Suprapubic skin (tissue), 4 donors: ENCODE data around the gene SEC23B. TPM values are rescaled to one million over a fixed set of nuclear protein-coding genes. Genes with fewer than 3 reads are reported as not detected.
A peak's percentile ranks its signal among the peaks of the same experiment; 100 is the strongest.

ENCODE experiments used
- DNase-seq, 2 donors: peaks; one replicate each; pipeline ENCODE4 v3.0.0-alpha.2; 2019; ENCODE audit warnings: low spot score in 2 of 2
- H3K27ac ChIP-seq: fragments of 200-600 bp; sonication (generic); one replicate; pipeline ENCODE4 v1.5.1; 2019
- H3K27me3 ChIP-seq: fragments of 200-600 bp; sonication (generic); one replicate; pipeline ENCODE4 v1.5.1; 2019
- H3K36me3 ChIP-seq: fragments of 200-600 bp; sonication (generic); one replicate; pipeline ENCODE4 v1.5.1; 2019
- H3K4me1 ChIP-seq: fragments of 200-600 bp; sonication (generic); one replicate; pipeline ENCODE4 v1.5.1; 2019
- H3K4me3 ChIP-seq: fragments of 200-600 bp; sonication (generic); one replicate; pipeline ENCODE4 v1.5.1; 2019; ENCODE audit warnings: mild to moderate bottlenecking
- H3K9me3 ChIP-seq: fragments of 200-600 bp; sonication (generic); one replicate; pipeline ENCODE4 v1.5.1; 2019
- CTCF ChIP-seq, 2 donors: fragments of 200-600 bp in 1 of 2; fragments of 450-650 bp in 1 of 2; sonication (generic) in 1 of 2; IDR thresholded peaks; one replicate each; pipeline ENCODE4 v1.5.1; 2016 to 2019; ENCODE audit warnings: antibody characterized with exemption in 2 of 2, mild to moderate bottlenecking in 1 of 2, moderate library complexity in 1 of 2
- EP300 ChIP-seq: sonication (generic); formaldehyde crosslinking; IDR thresholded peaks from one replicate; pipeline ENCODE4 v1.6.1; 2017; ENCODE audit warnings: antibody characterized with exemption
- POLR2A ChIP-seq, 2 donors: fragments of 450-650 bp; IDR thresholded peaks; one replicate each; pipeline ENCODE4 v1.6.1; 2017; ENCODE audit warnings: antibody characterized with exemption in 2 of 2, mild to moderate bottlenecking in 2 of 2, moderate library complexity in 2 of 2
- POLR2AphosphoS5 ChIP-seq, 3 donors: sonication (generic); formaldehyde crosslinking; IDR thresholded peaks; one replicate each; pipeline ENCODE4 v1.6.1; 2017; ENCODE audit warnings: antibody characterized with exemption in 3 of 3
- WGBS: methylation state at CpG from one replicate; pipeline ENCODE4 v1.1.5; 2018; 5-methylcytosine and 5-hydroxymethylcytosine counted together
- total RNA-seq, 4 donors: library from RNA; depleted of rRNA; stranded (reverse); fragments of >200 nt; gene quantifications; one replicate each; pipeline ENCODE4 v1.1.0, GENCODE V29; 2016

The SEC23B gene
- total RNA-seq, 4 donors from 2014 or later = 37.5 to 53.2 (median 49.6) TPM

- H3K36me3 ChIP-seq = peaks cover 81% of the 10 kb centered on the region
- H3K27ac ChIP-seq = no peak overlapping the region
- no peak overlapping the region for H3K4me3 ChIP-seq
- H3K9me3 ChIP-seq = no peaks in the 10 kb centered on the region
- DNase-seq = no peak
- 85% methylated on average over 1 of the region's 1 CpG for WGBS
- no peaks in the 10 kb centered on the region for H3K4me1 ChIP-seq
- no peak for TF ChIP-seq CTCF (IDR thresholded peaks at IDR 0.05)
- TF ChIP-seq POLR2AphosphoS5 (IDR thresholded peaks at IDR 0.05) = no peak
- TF ChIP-seq EP300 = no peak
- TF ChIP-seq POLR2A (IDR thresholded peaks at IDR 0.05) = no peak
- H3K27me3 ChIP-seq = no peaks in the 10 kb centered on the region
These were observed 30.5 kb upstream of the SEC23B start for GRCh38 chr20:18477218-18477617.

GRCh38 chr20:18477821-18478220, 29.9 kb upstream of the SEC23B start:
- peaks cover 85% of the 10 kb centered on the region for H3K36me3 ChIP-seq

GRCh38 chr20:18481596-18481995, 26.1 kb upstream of the SEC23B start:
- H3K4me3 ChIP-seq = no peak overlapping the region
- no peaks in the 10 kb centered on the region for H3K9me3 ChIP-seq
- WGBS = 99% methylated on average over 4 of the region's 4 CpGs
- no peak for DNase-seq
- no peaks in the 10 kb centered on the region for H3K27me3 ChIP-seq
- no peak overlapping the region for H3K27ac ChIP-seq
- no peaks in the 10 kb centered on the region for H3K4me1 ChIP-seq
- TF ChIP-seq CTCF (IDR thresholded peaks at IDR 0.05) (no peak), EP300 (no peak), POLR2AphosphoS5 (IDR thresholded peaks at IDR 0.05) (no peak), POLR2A (IDR thresholded peaks at IDR 0.05) (no peak)
- peaks cover 79% of the 10 kb centered on the region for H3K36me3 ChIP-seq

More at GRCh38 chr20:18477821-18478220, 29.9 kb upstream of the SEC23B start:
- no peak for DNase-seq
- Histone ChIP-seq H3K4me1 (no peaks in the 10 kb centered on the region), H3K27ac (no peak overlapping the region), H3K27me3 (no peaks in the 10 kb centered on the region), H3K9me3 (no peaks in the 10 kb centered on the region), H3K4me3 (no peak overlapping the region)
- WGBS = 68% methylated on average over 1 of the region's 1 CpG
- TF ChIP-seq CTCF (IDR thresholded peaks at IDR 0.05) = no peak
- TF ChIP-seq POLR2A (IDR thresholded peaks at IDR 0.05) = no peak
- no peak for TF ChIP-seq POLR2AphosphoS5 (IDR thresholded peaks at IDR 0.05)
- TF ChIP-seq EP300 = no peak

DNA sequence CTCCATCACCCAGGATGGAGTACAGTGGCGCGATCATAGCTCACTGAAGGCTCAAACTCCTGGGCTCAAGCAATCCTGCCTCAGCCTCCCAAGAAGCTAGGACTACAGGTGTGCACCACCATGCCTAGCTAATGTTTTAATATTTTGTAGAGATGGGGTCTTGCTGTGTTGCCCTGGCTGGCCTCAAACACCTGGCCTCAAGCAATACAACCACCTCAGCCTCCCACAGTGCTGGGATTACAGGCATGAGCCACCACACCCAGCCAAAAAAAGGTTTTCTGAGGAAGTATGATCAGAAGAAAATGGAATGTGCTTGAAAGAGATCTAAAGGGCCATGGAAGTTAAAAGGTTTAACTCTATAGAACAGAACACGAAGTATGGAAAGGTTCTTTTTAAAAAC, 19.4 kb upstream of the SEC23B start:
- Histone ChIP-seq H3K9me3 (no peaks in the 10 kb centered on the region), H3K4me1 (no peaks in the 10 kb centered on the region), H3K27ac (no peak overlapping the region), H3K4me3 (no peak overlapping the region), H3K27me3 (no peaks in the 10 kb centered on the region), H3K36me3 (peaks cover 60% of the 10 kb centered on the region)
- DNase-seq = no peak
- WGBS = 97% methylated on average over 3 of the region's 3 CpGs
- TF ChIP-seq CTCF (IDR thresholded peaks at IDR 0.05) (no peak), EP300 (no peak), POLR2A (IDR thresholded peaks at IDR 0.05) (no peak), POLR2AphosphoS5 (IDR thresholded peaks at IDR 0.05) (no peak)

GRCh38 chr20:18496042-18496441, 11.7 kb upstream of the SEC23B start:
- H3K4me1 ChIP-seq = peaks cover 12% of the 10 kb centered on the region
- DNase-seq = no peak
- TF ChIP-seq EP300 = no peak
- TF ChIP-seq CTCF (IDR thresholded peaks at IDR 0.05) = no peak
- TF ChIP-seq POLR2A (IDR thresholded peaks at IDR 0.05) = no peak
- TF ChIP-seq POLR2AphosphoS5 (IDR thresholded peaks at IDR 0.05) = no peak
- WGBS = 16% methylated on average over 7 of the region's 7 CpGs
- H3K9me3 ChIP-seq = no peaks in the 10 kb centered on the region
- H3K27ac ChIP-seq = no peak overlapping the region
- H3K4me3 ChIP-seq = peak overlapping the region; percentile 72
- no peaks in the 10 kb centered on the region for H3K27me3 ChIP-seq
- peaks cover 13% of the 10 kb centered on the region for H3K36me3 ChIP-seq
